ENCODE measurements around the gene ARHGAP25.

ARHGAP25 gene

GRCh38 chr2:68829749-68830148 lies 95.1 kb downstream of the ARHGAP25 start:
- DNase-seq (ENCODE audit: low read depth, low spot score), result no peak

- DNase-seq (ENCODE audit: low read depth, low spot score), result no peak
Measured at GRCh38 chr2:68831686-68832232, 97.1 kb downstream of the ARHGAP25 start.

- DNase-seq (ENCODE audit: low read depth, low spot score), result no peak
Measured at GRCh38 chr2:68832233-68832869, 97.7 kb downstream of the ARHGAP25 start.

DNA sequence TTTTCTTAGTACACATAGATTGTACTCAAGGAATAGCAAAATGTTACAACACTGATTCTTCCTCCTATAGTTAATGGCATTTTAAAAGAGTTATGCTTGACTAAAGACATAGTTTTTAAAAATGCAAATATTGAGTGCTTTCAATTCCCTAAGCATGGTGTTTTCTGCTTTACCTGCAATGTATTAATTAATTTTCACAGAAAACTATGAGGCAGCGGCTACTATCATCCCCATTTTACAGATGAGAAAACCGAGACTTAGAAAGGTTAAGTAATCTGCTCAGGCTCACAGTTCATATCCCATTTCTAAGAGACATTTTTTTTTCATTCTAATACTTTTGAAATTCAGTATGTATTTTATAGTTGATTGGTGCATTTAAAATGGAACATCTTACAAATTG lies 98.6 kb downstream of the ARHGAP25 start:
- DNase-seq (ENCODE audit: low read depth, low spot score), result no peak

DNA sequence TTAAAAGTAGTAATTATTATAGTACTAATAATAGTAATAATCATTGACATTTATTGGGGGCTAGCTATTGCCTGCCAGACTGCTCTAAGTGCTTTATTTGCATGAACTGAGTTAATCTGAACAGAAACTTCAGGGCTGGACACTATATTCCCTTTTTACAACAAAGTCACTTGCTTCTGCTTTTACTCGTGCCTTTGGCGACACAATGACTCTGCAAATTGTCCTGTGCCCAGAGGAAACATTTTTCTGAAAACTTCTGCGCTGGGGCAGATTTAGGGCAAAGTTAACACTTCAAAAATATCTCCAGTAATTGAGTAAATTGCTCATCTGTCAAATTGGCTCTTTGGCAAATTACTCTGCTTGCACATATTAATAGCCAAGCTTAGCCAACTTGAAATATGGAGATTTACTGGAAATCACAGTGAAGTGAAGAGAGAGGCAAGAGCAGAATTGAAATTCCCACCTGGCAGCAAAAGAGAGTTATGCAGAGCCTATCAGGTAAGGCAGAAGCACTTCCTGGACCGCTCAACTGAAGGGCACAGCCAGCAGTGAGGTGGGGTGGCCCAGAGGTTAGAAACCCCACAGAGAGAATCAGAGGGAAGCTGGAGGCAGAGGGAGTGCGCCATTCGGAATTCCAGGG lies 100.2 kb downstream of the ARHGAP25 start:
- DNase-seq (ENCODE audit: low read depth, low spot score), result no peak

DNA sequence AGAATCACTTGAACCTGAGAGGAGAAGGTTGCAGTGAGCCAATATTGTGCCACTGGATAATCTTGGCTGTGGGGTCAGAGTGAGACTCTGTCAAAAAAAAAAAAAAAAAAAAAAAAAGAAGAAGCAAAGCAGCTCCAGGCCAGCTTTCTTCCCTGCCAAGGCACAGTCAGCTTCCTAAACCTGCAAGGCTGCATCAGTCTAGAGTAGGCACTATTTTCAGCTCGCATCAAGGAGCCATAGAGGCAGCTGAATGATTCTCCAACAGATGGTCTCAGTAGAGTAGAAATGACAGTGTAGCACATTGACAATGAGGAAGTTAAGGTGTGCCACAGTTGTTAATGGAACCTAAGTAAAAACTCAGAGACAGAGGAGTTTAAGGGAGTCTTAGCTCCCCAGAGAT lies 101.0 kb downstream of the ARHGAP25 start:
- no peak for DNase-seq (ENCODE audit: low read depth, low spot score)

DNA sequence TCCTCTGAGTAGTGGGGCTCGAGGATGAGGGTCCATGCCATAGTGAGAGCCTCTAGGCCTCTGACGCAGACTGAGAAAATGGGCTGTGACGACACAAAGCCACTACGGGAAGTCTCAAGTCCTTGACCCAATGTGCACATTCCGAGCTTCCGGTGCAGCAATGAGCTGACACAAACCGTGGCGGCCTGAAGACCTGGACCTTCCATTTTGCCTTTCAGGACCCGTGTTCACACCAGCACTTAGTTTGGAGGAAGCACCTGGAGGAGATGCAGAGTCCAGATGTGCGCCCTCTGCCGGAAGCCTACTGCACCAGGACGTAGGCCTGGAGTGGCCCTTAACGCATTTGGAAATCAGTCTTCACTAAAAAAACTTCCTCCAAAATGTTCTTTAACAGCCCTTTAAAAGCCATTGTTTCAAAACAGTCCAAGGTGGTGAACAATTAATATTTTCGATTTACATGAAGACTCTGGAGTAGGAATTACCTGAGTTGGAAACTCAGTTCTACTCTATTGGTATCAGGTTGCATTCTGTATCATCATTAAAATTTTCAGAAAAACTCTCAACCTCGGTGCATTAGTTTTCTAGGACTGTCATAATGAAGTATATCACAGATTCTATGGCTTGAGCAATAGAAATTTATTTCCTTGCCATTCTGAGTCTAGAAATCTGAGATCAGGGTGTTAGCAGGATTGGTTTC lies 102.7 kb downstream of the ARHGAP25 start:
- DNase-seq (ENCODE audit: low read depth, low spot score), result peak; percentile 42

DNA sequence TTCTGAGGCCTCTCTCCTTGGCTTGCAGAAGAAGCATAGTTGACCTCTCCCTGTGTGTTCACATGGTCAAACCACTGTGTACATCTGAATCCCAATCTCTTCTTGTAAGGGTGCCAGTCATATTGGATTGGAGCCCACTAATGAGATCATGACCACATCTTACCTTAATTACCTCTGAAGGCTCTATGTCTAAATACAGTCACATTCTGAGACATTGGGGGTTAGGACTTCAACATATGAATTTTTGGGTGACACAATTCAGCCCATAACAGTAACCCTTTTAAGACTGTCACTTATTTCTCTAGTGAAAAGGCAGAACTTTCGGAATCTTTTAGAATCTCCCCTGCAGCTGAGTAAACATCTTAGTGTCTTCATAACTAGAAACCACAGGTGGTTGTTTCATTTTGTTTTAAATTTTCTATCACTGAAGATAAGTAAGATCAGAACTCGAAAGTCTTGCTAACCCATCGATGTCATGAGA lies 103.3 kb downstream of the ARHGAP25 start:
- DNase-seq (ENCODE audit: low read depth, low spot score), result no peak

DNA sequence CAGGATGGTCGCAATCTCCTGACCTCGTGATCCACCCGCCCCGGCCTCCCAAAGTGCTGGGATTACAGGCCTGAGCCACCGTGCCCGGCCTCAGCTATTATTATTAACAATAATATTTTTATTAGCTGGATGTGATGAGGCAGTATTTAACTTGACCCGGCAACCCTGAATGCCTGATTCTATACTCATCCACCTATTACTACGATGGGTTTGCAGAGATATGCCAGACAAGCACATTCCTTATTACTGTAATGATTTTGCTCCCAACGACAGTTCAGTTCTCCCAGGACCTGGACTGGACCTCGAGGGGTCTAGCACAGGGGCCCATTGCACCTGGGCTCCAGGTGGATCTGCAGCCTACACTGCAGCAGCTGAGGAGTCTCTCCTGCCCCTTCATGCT lies 104.0 kb downstream of the ARHGAP25 start:
- DNase-seq (ENCODE audit: low read depth, low spot score), result no peak

DNA sequence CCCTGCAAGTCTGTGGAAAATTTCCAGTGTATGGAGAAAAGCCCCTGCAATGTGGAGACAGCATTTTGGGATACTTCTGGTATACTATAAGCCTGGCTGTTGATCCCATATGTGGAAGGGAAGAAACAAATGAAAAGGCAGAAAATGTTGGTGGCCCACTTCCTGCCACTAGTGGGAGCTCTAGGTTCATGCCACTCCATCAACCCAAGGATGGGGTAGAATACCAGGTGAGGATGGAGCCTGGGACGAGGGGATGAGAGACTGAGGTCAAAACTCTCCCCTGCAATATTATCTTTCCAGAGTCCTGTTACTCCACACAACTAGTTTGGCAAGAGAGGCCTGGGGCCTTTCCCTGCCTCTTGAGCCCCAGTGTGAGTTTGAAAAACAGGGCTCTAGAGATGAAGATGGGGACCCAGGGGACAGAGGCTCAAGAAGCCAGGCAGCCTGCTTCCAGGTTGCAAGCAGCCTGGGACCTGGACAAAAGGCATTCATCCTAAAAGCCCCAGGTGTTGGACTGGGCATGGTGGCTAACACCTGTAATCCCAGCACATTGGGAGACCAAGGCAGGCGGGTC lies 104.7 kb downstream of the ARHGAP25 start:
- DNase-seq (ENCODE audit: low read depth, low spot score), result no peak

- no peak for DNase-seq (ENCODE audit: low read depth, low spot score)
Measured at GRCh38 chr2:68845043-68845442, 110.4 kb downstream of the ARHGAP25 start.

GRCh38 chr2:68846091-68846490 lies 111.5 kb downstream of the ARHGAP25 start:
- DNase-seq (ENCODE audit: low read depth, low spot score), result no peak

DNA sequence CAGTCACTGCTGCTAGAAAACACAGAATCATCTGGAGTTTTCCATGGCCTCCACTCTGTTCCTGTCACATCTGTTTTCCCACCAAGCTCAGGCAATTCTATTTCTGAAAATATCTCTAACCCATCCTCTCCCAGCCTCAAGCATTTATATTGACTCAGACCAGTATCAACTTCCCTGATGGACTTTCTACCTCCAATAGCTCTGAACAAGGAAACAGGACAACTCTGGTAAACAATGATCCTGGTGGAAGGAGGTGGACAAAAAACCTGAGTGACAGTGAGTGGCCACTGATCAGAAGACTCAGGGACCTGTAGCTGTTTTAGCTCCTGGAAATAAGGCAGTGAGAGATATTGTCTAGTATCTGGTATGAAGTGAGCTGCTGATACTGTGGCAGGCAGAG lies 113.1 kb downstream of the ARHGAP25 start:
- no peak for DNase-seq (ENCODE audit: low read depth, low spot score)

- DNase-seq (ENCODE audit: low read depth, low spot score), result no peak
Measured at GRCh38 chr2:68849579-68850030, 115.0 kb downstream of the ARHGAP25 start.

- DNase-seq (ENCODE audit: low read depth, low spot score), result no peak
Measured at GRCh38 chr2:68850524-68850923, 115.9 kb downstream of the ARHGAP25 start.

DNA sequence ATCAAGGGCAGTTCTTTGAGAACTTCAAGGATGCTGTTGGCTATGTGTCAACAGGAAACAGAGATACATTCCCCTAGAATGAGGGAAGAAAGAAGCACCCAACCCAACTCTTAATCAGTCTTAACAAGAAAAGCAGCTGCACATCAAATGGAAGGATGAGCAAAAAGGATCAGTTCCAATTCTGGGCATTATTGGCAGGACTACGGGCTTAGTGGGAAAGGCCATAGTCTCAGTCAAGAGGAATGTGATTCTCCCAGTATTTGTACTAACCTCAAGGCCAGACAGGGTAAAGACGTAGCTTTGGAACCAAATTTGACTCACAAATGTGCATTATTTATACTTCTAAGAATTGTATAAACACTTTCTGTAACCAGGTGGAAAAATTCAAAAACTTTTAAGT lies 118.4 kb downstream of the ARHGAP25 start:
- DNase-seq (ENCODE audit: low read depth, low spot score), result no peak

- DNase-seq (ENCODE audit: low read depth, low spot score), result no peak
Measured at GRCh38 chr2:68853915-68854314, 119.3 kb downstream of the ARHGAP25 start.

GRCh38 chr2:68854476-68854875 lies 119.9 kb downstream of the ARHGAP25 start:
- DNase-seq (ENCODE audit: low read depth, low spot score), result no peak

- no peak for DNase-seq (ENCODE audit: low read depth, low spot score)
Measured at GRCh38 chr2:68855550-68855949, 120.9 kb downstream of the ARHGAP25 start.

DNA sequence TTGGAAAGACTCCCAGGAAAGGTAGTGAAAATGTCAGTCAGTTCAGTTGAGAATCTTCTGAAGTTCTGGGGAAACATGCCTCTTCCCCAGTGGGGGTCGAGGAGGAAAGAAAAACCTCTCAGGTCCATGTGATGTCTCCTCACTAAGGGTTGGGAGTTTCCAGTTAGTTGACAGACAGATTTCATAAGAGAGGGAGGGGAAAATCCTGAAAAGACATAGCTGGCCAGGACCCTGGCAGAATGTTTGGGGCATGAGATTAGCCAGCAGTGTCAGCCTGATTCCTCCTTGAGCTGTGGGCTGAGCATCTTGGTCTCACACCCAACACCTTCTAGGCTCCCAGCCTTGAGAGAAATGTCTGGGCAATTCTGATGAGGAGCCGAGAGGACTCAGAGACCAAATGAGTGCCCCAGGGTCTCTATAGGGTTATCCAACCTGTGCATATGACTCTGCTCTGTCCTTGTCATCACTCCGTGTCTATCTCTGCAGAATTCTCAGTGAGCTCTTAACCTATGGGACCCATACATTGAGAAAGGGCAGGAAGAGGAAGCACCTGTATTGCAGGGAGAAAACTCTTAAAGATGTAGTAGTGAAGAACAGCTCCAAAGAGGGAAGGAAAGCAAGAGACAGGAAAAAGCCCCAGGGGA lies 122.7 kb downstream of the ARHGAP25 start:
- no peak for DNase-seq (ENCODE audit: low read depth, low spot score)

DNA sequence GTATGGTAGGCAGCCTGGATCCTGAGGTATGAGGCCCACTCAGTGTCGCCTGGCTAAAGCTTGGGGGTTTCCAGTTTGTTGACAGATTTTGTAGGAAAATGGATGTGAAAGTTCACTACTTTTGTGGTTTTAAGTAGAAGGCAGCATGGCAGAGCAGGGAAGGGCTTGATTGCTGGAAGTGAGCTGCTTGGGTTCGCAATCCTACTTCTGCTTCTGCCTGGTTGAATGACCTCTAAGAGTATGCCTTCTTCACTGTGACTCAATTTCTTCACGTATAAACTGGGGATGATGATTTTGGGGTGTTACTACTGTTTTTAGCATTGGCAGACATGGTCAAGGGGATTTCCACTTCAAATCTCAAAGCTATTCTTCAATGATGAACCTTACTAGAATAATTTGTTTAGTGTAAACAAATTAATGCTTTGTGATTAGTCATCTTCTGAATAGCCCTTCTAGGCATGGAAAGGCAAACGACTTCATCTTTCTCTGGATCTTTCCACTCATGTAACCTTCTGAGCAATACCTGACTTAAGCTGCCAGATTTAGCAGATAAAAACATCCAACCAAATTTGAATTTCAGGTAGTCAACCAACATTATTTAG lies 123.3 kb downstream of the ARHGAP25 start:
- DNase-seq (ENCODE audit: low read depth, low spot score), result no peak

Data from iPS DF 19.7 (cell line).